Liver (tissue), 3 donors: Measurements from ENCODE around the gene SLC4A7.

Source experiments
- CTCF ChIP-seq: fragments of 150-350 bp; IDR thresholded peaks from 2 replicates; pipeline ENCODE4 v1.5.1; 2017; ENCODE audit warnings: improper control_type of control experiment, low read depth, low read length; ENCODE audit not compliant: missing input control
- EGR1 ChIP-seq, 2 donors: IDR thresholded peaks; 2 replicates each; pipeline ENCODE4 v1.6.1; 2016 to 2018; ENCODE audit warnings: antibody characterized with exemption in 2 of 2, low read depth in 2 of 2
- FOXA1 ChIP-seq: IDR thresholded peaks from 2 replicates; pipeline ENCODE4 v1.6.1; 2016; ENCODE audit warnings: antibody characterized with exemption
- GABPA ChIP-seq, 2 donors: IDR thresholded peaks in 1 of 2; conservative IDR thresholded peaks in 1 of 2; 2 replicates each; pipeline ENCODE4 v1.6.1; 2016; ENCODE audit warnings: antibody characterized with exemption in 2 of 2, mild to moderate bottlenecking in 1 of 2, moderate library complexity in 1 of 2
- JUND ChIP-seq, 2 donors: IDR thresholded peaks; 2 replicates each; pipeline ENCODE4 v1.6.1; 2016; ENCODE audit warnings: antibody characterized with exemption in 2 of 2
- NR2F2 ChIP-seq: IDR thresholded peaks from 2 replicates; pipeline ENCODE4 v1.6.1; 2016; ENCODE audit warnings: antibody characterized with exemption
- RAD21 ChIP-seq, 2 donors: IDR thresholded peaks; 2 replicates each; pipeline ENCODE4 v1.6.1; 2016; ENCODE audit warnings: antibody characterized with exemption in 2 of 2, mild to moderate bottlenecking in 2 of 2
- SP1 ChIP-seq: IDR thresholded peaks from 2 replicates; pipeline ENCODE4 v1.6.1; 2018; ENCODE audit warnings: antibody characterized with exemption, mild to moderate bottlenecking
- TAF1 ChIP-seq: conservative IDR thresholded peaks from 2 replicates; pipeline ENCODE4 v1.6.1; 2016; ENCODE audit warnings: antibody characterized with exemption, mild to moderate bottlenecking
- YY1 ChIP-seq: IDR thresholded peaks from 2 replicates; pipeline ENCODE4 v1.6.1; 2016; ENCODE audit warnings: antibody characterized with exemption, mild to moderate bottlenecking
- TF ChIP-seq, protein P1 (sequence below): IDR thresholded peaks from 2 replicates; pipeline ENCODE4 v1.6.1; 2016; ENCODE audit warnings: antibody characterized with exemption, mild to moderate bottlenecking
- TF ChIP-seq, protein P2 (sequence below): IDR thresholded peaks from 2 replicates; pipeline ENCODE4 v1.6.1; 2016; ENCODE audit warnings: antibody characterized with exemption
- TF ChIP-seq, protein P3 (sequence below): IDR thresholded peaks from 2 replicates; pipeline ENCODE4 v1.6.1; 2016; ENCODE audit warnings: antibody characterized with exemption
- donor health status: healthy.
- donor health status: healthy.

GRCh38 chr3:27509376-27509775 lies 25.2 kb upstream of the SLC4A7 start:
- TF ChIP-seq, protein P1, sequence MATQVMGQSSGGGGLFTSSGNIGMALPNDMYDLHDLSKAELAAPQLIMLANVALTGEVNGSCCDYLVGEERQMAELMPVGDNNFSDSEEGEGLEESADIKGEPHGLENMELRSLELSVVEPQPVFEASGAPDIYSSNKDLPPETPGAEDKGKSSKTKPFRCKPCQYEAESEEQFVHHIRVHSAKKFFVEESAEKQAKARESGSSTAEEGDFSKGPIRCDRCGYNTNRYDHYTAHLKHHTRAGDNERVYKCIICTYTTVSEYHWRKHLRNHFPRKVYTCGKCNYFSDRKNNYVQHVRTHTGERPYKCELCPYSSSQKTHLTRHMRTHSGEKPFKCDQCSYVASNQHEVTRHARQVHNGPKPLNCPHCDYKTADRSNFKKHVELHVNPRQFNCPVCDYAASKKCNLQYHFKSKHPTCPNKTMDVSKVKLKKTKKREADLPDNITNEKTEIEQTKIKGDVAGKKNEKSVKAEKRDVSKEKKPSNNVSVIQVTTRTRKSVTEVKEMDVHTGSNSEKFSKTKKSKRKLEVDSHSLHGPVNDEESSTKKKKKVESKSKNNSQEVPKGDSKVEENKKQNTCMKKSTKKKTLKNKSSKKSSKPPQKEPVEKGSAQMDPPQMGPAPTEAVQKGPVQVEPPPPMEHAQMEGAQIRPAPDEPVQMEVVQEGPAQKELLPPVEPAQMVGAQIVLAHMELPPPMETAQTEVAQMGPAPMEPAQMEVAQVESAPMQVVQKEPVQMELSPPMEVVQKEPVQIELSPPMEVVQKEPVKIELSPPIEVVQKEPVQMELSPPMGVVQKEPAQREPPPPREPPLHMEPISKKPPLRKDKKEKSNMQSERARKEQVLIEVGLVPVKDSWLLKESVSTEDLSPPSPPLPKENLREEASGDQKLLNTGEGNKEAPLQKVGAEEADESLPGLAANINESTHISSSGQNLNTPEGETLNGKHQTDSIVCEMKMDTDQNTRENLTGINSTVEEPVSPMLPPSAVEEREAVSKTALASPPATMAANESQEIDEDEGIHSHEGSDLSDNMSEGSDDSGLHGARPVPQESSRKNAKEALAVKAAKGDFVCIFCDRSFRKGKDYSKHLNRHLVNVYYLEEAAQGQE, result no peak
- TF ChIP-seq CTCF (no peak), GABPA (IDR thresholded peaks at IDR 0.05 in 1 of 2, conservative IDR thresholded peaks at IDR 0.05 in 1 of 2) (no peak), YY1 (no peak), NR2F2 (no peak), SP1 (no peak), EGR1 (IDR thresholded peaks at IDR 0.05; ENCODE audit: low read depth in 2 of 2) (no peak), JUND (IDR thresholded peaks at IDR 0.05) (no peak), FOXA1 (no peak), RAD21 (IDR thresholded peaks at IDR 0.05) (no peak), TAF1 (no peak)
- TF ChIP-seq, protein P2, sequence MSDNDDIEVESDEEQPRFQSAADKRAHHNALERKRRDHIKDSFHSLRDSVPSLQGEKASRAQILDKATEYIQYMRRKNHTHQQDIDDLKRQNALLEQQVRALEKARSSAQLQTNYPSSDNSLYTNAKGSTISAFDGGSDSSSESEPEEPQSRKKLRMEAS, result no peak
- TF ChIP-seq, protein P3, sequence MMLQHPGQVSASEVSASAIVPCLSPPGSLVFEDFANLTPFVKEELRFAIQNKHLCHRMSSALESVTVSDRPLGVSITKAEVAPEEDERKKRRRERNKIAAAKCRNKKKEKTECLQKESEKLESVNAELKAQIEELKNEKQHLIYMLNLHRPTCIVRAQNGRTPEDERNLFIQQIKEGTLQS, result no peak
